ENCODE results near the gene ZDHHC5.
"Not testable (repeated sequence)": the region's sequence is repeated elsewhere in the genome, so short reads cannot be mapped to it uniquely, and the experiment has no call there.

Gene ZDHHC5

DNA sequence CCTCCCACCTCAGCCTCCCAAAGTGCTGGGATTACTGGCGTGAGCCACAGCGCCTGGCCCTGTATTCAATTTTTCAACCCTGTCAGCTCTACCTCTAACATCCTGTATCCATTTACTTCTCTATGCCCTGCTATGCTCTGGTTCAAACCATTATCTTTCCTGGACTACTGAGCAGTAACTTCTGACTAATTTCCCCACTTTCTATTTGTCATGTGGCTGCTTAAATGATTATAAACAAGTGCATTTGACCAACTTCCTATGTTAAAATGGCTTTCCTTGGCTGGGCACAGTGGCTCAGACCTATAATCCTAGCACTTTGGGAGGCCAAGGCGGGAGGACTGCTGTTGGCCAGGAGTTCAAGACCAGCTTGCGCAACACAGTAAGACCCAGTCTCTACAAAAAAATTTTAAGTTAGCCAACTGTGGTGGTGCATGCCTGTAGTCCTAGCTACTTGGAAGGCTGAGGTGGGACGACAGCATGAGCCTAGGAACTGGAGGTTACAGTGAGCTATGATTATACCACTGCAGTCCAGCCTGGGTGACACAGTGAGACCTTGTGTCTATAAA lies 42.0 kb downstream of the ZDHHC5 start:
- no peak for DNase-seq (ENCODE audit: low spot score in 2 of 2)
- H3K9me3 Mint-ChIP-seq, result no peaks in the 10 kb centered on the region
- H3K4me1 Mint-ChIP-seq, result peaks cover 28% of the 10 kb centered on the region
- ATAC-seq (ENCODE audit: low read depth), result no peak
- no peaks in the 10 kb centered on the region for H3K27me3 Mint-ChIP-seq
- H3K36me3 Mint-ChIP-seq, result peaks cover 8% of the 10 kb centered on the region
- H3K4me3 Mint-ChIP-seq, result no peak overlapping the region
- H3K27ac Mint-ChIP-seq, result no peak overlapping the region

DNA sequence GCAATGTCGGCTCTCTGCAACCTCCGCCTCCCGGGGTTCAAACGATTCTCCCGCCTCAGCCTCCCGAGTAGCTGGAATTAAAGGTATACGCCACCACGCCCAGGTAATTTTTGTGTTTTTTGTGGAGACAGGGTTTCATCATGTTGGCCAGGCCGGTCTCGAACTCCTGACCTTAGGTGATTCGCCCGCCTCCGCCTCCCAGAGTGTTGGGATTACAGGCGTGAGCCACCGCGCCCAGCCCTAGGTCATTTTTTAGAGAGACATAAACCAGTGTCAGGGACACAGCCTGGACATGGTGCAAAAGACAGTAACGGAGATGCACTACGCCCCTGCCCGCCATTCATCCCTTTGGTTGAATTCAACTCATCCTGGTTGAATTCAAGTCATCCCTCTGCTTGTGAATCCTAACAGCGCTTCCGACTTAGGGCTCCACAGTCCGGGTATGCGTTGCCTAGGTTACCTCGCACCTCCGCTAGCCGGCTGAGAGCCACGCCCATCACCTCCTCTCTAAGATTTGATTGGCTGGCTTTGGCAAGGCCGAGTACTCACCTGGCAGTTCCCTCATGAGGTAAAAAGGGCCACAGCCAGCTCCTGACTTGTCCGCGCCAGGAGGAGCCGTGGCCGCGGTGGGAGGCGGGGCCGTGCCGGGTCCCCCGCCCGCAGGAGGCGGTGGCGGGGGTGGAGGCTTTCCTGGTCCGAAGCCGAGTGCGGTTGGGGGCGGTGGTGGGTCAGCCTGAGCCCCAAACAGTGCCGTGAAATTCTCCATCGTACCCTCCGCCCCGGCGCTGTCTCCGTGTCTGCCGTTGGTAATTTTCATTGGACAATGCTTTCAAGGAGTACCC lies 43.7 kb downstream of the ZDHHC5 start, which contains the start of gene MED19:
MED19 (minus strand) TSS at position 802 of the 842 bp plus-strand sequence; CDS start at position 766, 36 bp downstream.
- peak; percentile 72 to 74 for DNase-seq (ENCODE audit: low spot score in 2 of 2)
- H3K4me1 Mint-ChIP-seq, result peaks cover 28% of the 10 kb centered on the region
- peak; percentile 50 for ATAC-seq (ENCODE audit: low read depth)
- no peaks in the 10 kb centered on the region for H3K9me3 Mint-ChIP-seq
- peak within 1 kb of the TSS; percentile 98 for H3K4me3 Mint-ChIP-seq
- H3K27me3 Mint-ChIP-seq, result no peaks in the 10 kb centered on the region
- H3K36me3 Mint-ChIP-seq, result peaks cover 8% of the 10 kb centered on the region
- peak within 1 kb of the TSS; percentile 95 for H3K27ac Mint-ChIP-seq

DNA sequence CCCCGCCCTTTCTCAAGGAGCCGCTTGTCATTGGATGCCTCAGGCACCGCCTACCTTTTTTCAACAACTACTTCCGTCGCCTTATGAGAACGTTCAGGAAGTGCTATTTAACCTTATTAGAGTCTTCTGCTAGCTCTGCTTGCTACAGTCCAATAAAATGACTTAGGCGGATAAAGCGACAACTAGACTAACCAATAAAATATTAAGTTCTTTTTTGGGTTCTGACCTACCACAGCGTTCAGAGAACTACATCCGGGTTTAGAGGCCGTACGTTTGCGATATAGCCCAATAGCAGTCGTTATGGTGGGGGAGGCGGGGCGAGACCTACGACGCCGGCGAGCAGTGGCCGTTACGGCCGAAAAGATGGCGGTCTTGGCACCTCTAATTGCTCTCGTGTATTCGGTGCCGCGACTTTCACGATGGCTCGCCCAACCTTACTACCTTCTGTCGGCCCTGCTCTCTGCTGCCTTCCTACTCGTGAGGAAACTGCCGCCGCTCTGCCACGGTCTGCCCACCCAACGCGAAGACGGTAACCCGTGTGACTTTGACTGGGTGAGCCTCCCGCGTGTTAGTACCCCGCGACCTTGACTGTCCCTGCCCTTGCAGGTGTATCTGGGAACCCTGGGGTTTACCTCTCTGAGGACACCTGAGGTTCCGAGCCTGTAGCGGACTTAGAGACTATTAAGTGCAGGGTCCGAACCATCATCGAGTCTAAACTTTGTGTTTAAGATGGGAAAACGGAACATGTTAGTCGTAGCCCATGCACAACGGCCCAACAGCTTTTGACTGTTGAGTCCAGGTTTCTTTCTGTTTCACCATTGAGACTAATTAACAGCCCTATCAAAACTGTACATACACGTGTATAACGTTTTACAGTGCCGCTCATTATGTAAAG lies 44.6 kb downstream of the ZDHHC5 start, which contains the start of gene TMX2:
TMX2 (plus strand) TSS at position 338 of the 895 bp plus-strand sequence; CDS start at position 364, 26 bp downstream.
- Mint-ChIP-seq H3K36me3 (peaks cover 10% of the 10 kb centered on the region), H3K9me3 (no peaks in the 10 kb centered on the region), H3K4me1 (peaks cover 26% of the 10 kb centered on the region), H3K4me3 (peak within 1 kb of the TSS; percentile 98), H3K27ac (peak within 1 kb of the TSS; percentile 95), H3K27me3 (no peaks in the 10 kb centered on the region)
- DNase-seq (ENCODE audit: low spot score in 2 of 2) (peak; percentile 71 to 85), ATAC-seq (ENCODE audit: low read depth) (peak; percentile 85)

DNA sequence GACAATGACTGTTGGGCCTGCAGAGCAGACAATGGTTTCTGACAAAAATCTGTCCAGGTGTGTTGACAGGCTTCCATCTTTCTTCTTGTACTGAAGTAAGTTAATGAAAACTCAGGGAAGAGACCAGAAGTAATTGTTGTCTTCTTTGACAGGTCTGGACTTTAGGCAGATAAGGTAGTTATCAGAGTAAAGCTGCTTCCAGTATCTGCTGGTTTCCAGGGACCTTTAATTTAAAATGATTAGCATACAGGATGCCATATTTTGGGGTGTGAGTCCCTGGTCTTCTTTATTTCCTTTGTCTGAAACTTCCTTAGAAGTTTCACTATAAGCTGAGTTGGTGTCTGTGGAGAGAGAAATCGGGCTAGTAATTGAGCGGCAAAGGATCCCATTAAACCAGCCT lies 45.9 kb downstream of the ZDHHC5 start:
- Mint-ChIP-seq H3K4me1 (peaks cover 19% of the 10 kb centered on the region), H3K9me3 (no peaks in the 10 kb centered on the region), H3K27me3 (no peaks in the 10 kb centered on the region), H3K4me3 (peak overlapping the region; percentile 98), H3K36me3 (peaks cover 14% of the 10 kb centered on the region), H3K27ac (peak overlapping the region; percentile 95)
- DNase-seq (ENCODE audit: low spot score in 2 of 2) (no peak), ATAC-seq (ENCODE audit: low read depth) (no peak)

DNA sequence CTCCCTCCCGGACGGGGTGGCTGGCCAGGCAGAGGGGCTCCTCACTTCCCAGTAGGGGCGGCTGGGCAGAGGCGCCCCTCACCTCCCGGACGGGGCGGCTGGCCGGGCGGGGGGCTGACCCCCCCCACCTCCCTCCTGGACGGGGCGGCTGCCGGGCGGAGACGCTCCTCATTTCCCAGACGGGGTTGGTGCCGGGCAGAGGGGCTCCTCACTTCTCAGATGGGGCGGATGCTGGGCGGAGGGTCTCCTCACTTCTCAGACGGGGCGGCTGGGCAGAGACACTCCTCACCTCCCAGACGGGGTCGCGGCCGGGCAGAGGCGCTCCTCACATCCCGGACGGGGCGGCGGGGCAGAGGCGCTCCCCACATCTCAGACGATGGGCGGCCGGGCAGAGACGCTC lies 48.8 kb downstream of the ZDHHC5 start:
- not testable (repeated sequence) for ATAC-seq (ENCODE audit: low read depth); H3K4me3 Mint-ChIP-seq; H3K4me1 Mint-ChIP-seq

DNA sequence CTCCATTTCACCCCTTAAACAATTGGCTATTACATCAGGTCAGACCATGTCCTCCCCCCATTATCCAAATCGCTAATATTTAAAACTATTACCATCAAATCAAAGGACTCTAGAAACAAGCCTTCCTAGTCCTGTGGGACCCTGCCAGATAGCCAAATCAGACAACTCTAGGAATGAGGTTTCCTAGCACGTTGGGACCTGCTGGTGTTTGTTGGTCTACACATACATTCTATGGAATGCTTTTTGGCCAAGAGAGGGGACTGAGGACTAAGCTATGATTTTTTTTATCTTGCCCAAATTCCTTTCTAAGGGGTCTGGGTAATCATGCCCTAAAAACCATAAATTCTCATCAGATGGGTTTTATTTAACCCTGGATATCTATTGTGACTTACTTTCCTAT lies 59.3 kb downstream of the ZDHHC5 start:
- no peaks in the 10 kb centered on the region for H3K9me3 Mint-ChIP-seq
- peak overlapping the region; percentile 6 for H3K27ac Mint-ChIP-seq
- DNase-seq (ENCODE audit: low spot score in 2 of 2) (no peak), ATAC-seq (ENCODE audit: low read depth) (no peak)
- H3K36me3 Mint-ChIP-seq, result no peaks in the 10 kb centered on the region
- H3K4me1 Mint-ChIP-seq, result peaks cover 3% of the 10 kb centered on the region
- H3K4me3 Mint-ChIP-seq, result no peak overlapping the region
- no peaks in the 10 kb centered on the region for H3K27me3 Mint-ChIP-seq

More for the DNA sequence above, 48.8 kb downstream of the ZDHHC5 start:
- DNase-seq (ENCODE audit: low spot score in 2 of 2); H3K9me3 Mint-ChIP-seq; H3K27me3 Mint-ChIP-seq; H3K27ac Mint-ChIP-seq: not testable (repeated sequence)
- H3K36me3 Mint-ChIP-seq, result peaks cover 13% of the 10 kb centered on the region

DNA sequence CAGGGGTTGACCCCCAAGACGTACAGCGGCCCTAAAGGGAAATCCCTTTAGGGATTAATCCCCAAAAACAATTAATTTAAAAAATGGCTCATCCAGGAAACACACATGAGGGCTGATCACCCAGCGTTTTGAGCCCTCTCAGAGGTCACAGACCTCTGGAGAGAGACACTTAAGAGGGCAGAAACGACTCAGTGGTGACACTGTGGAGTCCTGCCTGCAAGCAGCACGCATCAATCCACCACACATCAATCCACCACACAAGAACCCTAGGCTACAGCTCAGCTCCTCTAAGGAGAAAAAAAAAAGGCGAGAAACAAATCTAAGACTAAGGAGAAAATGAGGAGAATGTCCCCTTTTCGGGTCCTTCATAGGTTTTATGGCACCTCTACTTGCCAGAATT lies 60.9 kb downstream of the ZDHHC5 start:
- Mint-ChIP-seq H3K4me1 (peaks cover 3% of the 10 kb centered on the region), H3K4me3 (no peak overlapping the region), H3K36me3 (no peaks in the 10 kb centered on the region), H3K9me3 (no peaks in the 10 kb centered on the region), H3K27ac (peak overlapping the region; percentile 79), H3K27me3 (no peaks in the 10 kb centered on the region)
- ATAC-seq (ENCODE audit: low read depth) (peak; percentile 6), DNase-seq (ENCODE audit: low spot score in 2 of 2) (no peak)

DNA sequence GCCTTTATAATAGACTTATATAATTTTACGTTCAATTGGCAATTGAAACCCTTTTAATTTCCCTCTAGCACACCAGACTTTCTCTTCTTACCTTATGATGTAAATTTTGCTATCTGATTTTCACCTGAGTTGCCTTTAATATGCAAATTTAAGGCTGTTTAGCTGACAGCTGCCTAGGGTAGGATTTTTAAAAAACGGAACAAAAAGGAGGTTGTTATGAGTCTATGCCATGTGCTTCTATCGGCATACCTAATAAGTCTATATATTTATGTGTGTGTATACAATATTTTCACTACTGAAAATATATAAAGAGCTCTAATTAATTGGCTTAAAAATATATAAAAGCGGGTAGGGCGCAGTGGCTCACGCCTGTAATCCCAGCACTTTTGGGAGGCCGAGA lies 61.6 kb downstream of the ZDHHC5 start:
- peak overlapping the region; percentile 79 for H3K27ac Mint-ChIP-seq
- DNase-seq (ENCODE audit: low spot score in 2 of 2) (peak in 1 of 2 donors; percentile 25), ATAC-seq (ENCODE audit: low read depth) (peak; percentile 98)
- H3K9me3 Mint-ChIP-seq, result no peaks in the 10 kb centered on the region
- H3K27me3 Mint-ChIP-seq, result no peaks in the 10 kb centered on the region
- peak overlapping the region; percentile 50 for H3K4me3 Mint-ChIP-seq
- peaks cover 3% of the 10 kb centered on the region for H3K4me1 Mint-ChIP-seq
- H3K36me3 Mint-ChIP-seq, result peaks cover 3% of the 10 kb centered on the region

DNA sequence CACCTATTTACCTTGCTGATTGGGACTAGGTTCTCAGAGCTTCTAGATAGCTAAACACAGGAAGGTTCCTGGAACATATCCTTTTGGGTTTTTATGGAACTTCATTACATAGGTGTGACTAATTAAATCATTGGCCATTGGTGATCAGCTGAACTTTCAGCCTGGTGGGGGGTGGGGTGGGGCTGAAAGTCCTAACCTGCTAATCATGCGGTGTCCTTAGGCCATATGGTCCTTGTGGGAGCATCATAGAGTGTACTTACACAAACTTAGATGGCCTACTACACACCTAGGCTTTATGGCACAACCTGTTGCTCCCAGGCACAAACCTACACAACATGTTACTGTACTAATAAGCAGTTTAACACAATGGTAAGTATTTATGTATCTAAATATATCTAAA lies 64.7 kb downstream of the ZDHHC5 start:
- no peak overlapping the region for H3K4me3 Mint-ChIP-seq
- H3K9me3 Mint-ChIP-seq, result no peaks in the 10 kb centered on the region
- no peak overlapping the region for H3K27ac Mint-ChIP-seq
- H3K4me1 Mint-ChIP-seq, result peaks cover 3% of the 10 kb centered on the region
- DNase-seq (ENCODE audit: low spot score in 2 of 2), result no peak
- H3K36me3 Mint-ChIP-seq, result peaks cover 5% of the 10 kb centered on the region
- H3K27me3 Mint-ChIP-seq, result no peaks in the 10 kb centered on the region
- no peak for ATAC-seq (ENCODE audit: low read depth)

DNA sequence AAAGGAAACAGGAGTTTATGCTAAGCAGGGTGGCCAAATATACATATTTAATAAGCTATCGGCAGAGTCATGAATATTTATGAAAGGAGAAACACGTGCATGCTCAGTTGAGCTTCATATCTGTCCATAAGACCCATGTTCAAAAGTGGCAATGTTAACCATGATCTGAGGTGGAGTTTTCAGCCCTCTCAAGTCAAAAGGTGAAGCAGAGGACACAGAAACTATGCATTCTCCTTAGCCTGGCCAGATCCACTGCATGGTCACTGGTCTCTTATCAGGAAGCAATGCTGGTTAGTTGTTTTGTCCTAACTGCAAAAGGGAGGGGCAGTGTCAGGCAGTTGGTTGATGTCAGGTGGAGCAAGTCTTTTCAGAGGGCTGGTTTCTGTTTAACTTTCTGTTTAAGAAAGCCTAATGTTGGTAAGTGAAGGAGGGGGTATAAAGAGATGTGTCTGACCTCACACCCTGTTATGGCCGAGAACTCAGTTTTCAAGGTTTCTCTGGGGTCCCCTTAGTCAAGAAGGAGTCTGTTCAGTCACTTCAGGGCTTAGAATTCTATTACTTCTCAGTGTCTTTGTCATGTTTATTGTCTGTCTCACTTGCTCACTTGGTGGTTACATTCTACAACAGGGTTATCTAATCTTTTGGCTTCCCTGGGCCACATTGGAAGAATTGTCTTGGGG lies 67.8 kb downstream of the ZDHHC5 start:
- no peak for DNase-seq (ENCODE audit: low spot score in 2 of 2)
- Mint-ChIP-seq H3K4me1 (peaks cover under 1% of the 10 kb centered on the region), H3K27ac (no peak overlapping the region), H3K4me3 (no peak overlapping the region), H3K36me3 (peaks cover 13% of the 10 kb centered on the region), H3K27me3 (no peaks in the 10 kb centered on the region), H3K9me3 (no peaks in the 10 kb centered on the region)
- no peak for ATAC-seq (ENCODE audit: low read depth)

DNA sequence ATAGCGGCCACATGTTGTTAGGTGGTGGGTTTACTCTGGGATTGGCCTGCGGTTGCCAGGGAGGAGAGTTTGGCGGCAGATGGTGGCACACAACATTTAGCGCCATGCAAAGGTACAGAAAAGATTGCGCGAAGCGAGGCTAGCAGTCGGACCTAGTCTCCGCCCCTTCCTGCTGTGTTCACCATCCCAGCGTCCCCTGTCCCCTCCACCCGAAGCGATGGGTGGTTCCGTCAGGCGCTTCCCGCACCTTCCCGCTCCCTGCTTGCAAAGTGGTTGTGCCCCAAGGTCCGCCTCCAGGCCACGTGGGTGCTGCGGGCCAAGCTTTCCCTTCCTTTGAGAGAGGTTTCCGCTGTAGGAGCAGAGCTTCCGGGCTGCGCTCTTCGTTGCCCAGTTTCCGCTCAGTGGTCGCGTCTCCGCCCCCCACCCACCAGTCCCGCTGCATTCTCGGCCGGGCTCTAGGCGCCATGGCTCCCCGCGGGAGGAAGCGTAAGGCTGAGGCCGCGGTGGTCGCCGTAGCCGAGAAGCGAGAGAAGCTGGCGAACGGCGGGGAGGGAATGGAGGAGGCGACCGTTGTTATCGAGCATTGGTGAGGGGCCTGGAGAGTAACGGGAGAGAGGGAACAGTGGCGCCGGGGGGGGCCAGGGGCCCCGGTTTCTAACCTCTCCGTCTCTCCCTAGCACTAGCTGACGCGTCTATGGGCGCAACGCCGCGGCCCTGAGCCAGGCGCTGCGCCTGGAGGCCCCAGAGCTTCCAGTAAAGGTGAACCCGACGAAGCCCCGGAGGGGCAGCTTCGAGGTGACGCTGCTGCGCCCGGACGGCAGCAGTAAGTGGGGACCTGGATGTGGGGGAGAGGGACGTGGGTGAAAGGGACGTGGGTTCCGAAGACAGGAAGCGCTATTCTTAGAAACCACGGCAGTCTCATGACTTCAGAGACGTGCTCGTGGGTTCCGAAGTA lies 73.5 kb downstream of the ZDHHC5 start, which contains the start of gene SELENOH:
SELENOH (plus strand) TSS at position 360 of the 955 bp plus-strand sequence; CDS start at position 465, 105 bp downstream.
- peak; percentile 81 to 92 for DNase-seq (ENCODE audit: low spot score in 2 of 2)
- H3K36me3 Mint-ChIP-seq, result peaks cover 23% of the 10 kb centered on the region
- H3K27ac Mint-ChIP-seq, result peak within 1 kb of the TSS; percentile 99

DNA sequence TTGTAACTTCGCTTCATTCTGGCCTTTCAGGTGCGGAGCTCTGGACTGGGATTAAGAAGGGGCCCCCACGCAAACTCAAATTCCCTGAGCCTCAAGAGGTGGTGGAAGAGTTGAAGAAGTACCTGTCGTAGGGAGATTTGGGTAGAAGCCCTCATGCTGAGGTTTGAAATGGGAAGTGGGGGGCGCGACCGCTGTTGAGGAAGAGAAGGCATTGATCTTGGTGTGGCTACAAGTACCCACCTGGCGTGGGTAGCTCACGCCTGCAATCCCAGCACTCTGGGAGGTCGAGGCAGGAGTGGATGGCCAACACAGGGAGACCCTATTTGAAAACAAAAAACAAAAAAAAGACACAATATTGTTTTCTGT lies 74.2 kb downstream of the ZDHHC5 start:
- Mint-ChIP-seq H3K4me3 (peak overlapping the region; percentile 98), H3K27me3 (no peaks in the 10 kb centered on the region), H3K9me3 (no peaks in the 10 kb centered on the region), H3K27ac (peak overlapping the region; percentile 99), H3K36me3 (peaks cover 24% of the 10 kb centered on the region), H3K4me1 (peaks cover 19% of the 10 kb centered on the region)
- no peak for ATAC-seq (ENCODE audit: low read depth)
- DNase-seq (ENCODE audit: low spot score in 2 of 2), result no peak

More for the DNA sequence above, 73.5 kb downstream of the ZDHHC5 start, which contains the start of gene SELENOH:
- Mint-ChIP-seq H3K9me3 (no peaks in the 10 kb centered on the region), H3K27me3 (no peaks in the 10 kb centered on the region), H3K4me3 (peak within 1 kb of the TSS; percentile 98), H3K4me1 (peaks cover 19% of the 10 kb centered on the region)
- ATAC-seq (ENCODE audit: low read depth), result peak; percentile 82
